H1 (cell line): Measurements from ENCODE around the gene POP7. TPM values are rescaled to one million over a fixed set of nuclear protein-coding genes. Genes with fewer than 3 reads are reported as not detected.

Experiments
- ASH2L ChIP-seq: fragments of 200-600, 300-600 bp; sonication (generic); IDR thresholded peaks from one replicate; pipeline ENCODE4 v1.7.1; 2017; ENCODE audit warnings: low read length
- ATF2 ChIP-seq: IDR thresholded peaks from 2 replicates; pipeline ENCODE4 v1.6.1; 2012; ENCODE audit warnings: low read length, inconsistent platforms
- BRCA1 ChIP-seq: IDR thresholded peaks from 2 replicates; pipeline ENCODE4 v1.6.1; 2012; ENCODE audit warnings: low read depth, low read length, improper control_type of control experiment
- CHD2 ChIP-seq: IDR thresholded peaks from 2 replicates; pipeline ENCODE4 v1.6.1; 2012; ENCODE audit warnings: low read length, improper control_type of control experiment
- CREB1 ChIP-seq: IDR thresholded peaks from 2 replicates; pipeline ENCODE4 v1.6.1; 2012; ENCODE audit warnings: inconsistent platforms
- E2F6 ChIP-seq: IDR thresholded peaks from 2 replicates; pipeline ENCODE4 v1.6.1; 2012; ENCODE audit warnings: inconsistent platforms
- EGR1 ChIP-seq: IDR thresholded peaks from 2 replicates; pipeline ENCODE4 v1.6.1; 2011; ENCODE audit warnings: low read depth, low read length, borderline replicate concordance
- HDAC2 ChIP-seq, 2 experiments: fragments of 300-600 bp in 1 of 2; sonication (generic) in 1 of 2; IDR thresholded peaks; 2 replicates each; pipeline ENCODE4 v1.6.1; 2011 to 2012; ENCODE audit warnings: low read depth in 2 of 2, low read length in 2 of 2, mild to moderate bottlenecking in 2 of 2, moderate library complexity in 2 of 2, borderline replicate concordance in 1 of 2, inconsistent platforms in 1 of 2
- JUN ChIP-seq: IDR thresholded peaks from 2 replicates; pipeline ENCODE4 v1.6.1; 2011; ENCODE audit warnings: low read depth, mild to moderate bottlenecking, improper control_type of control experiment, low read length
- KDM1A ChIP-seq: fragments of 200-600, 300-600 bp; sonication (generic); IDR thresholded peaks from 2 replicates; pipeline ENCODE4 v1.7.1; 2016; ENCODE audit warnings: mild to moderate bottlenecking, low read length, borderline replicate concordance
- MAFK ChIP-seq: IDR thresholded peaks from 2 replicates; pipeline ENCODE4 v1.6.1; 2012; ENCODE audit warnings: low read depth, mild to moderate bottlenecking, improper control_type of control experiment, low read length
- MAX ChIP-seq: IDR thresholded peaks from 2 replicates; pipeline ENCODE4 v1.6.1; 2012; ENCODE audit warnings: inconsistent platforms
- NANOG ChIP-seq: IDR thresholded peaks from 2 replicates; pipeline ENCODE4 v1.6.1; 2011; ENCODE audit warnings: low read length, low read depth, mild to moderate bottlenecking, inconsistent platforms; ENCODE audit not compliant: insufficient read depth, poor library complexity, severe bottlenecking
- PHF8 ChIP-seq: fragments of 200-600 bp; sonication (generic); conservative IDR thresholded peaks from 2 replicates; pipeline ENCODE4 v1.7.1; 2012; ENCODE audit warnings: low read depth, mild to moderate bottlenecking, inconsistent platforms, low read length, moderate library complexity
- RFX5 ChIP-seq: IDR thresholded peaks from 2 replicates; pipeline ENCODE4 v1.6.1; 2011; ENCODE audit warnings: low read depth, low read length, improper control_type of control experiment, borderline replicate concordance
- SIRT6 ChIP-seq: IDR thresholded peaks from one replicate; pipeline ENCODE4 v1.7.1; 2012; ENCODE audit warnings: low read length, inconsistent platforms
- SP2 ChIP-seq: IDR thresholded peaks from 2 replicates; pipeline ENCODE4 v1.6.1; 2012; ENCODE audit warnings: mild to moderate bottlenecking, low read length, inconsistent platforms
- SP4 ChIP-seq: IDR thresholded peaks from 2 replicates; pipeline ENCODE4 v1.6.1; 2012; ENCODE audit warnings: low read length, inconsistent platforms
- SUZ12 ChIP-seq: fragments of 200-600 bp; sonication (generic); IDR thresholded peaks from 2 replicates; pipeline ENCODE4 v1.6.1; 2012; ENCODE audit warnings: mild to moderate bottlenecking, inconsistent platforms, low read length, moderate library complexity, mixed read lengths
- TAF1 ChIP-seq: IDR thresholded peaks from 2 replicates; pipeline ENCODE4 v1.6.1; 2011; ENCODE audit warnings: mild to moderate bottlenecking, low read depth, low read length
- TAF7 ChIP-seq: optimal IDR thresholded peaks from 2 replicates; pipeline ENCODE3; 2011; ENCODE audit warnings: low read depth, mild to moderate bottlenecking, inconsistent platforms, low read length, moderate library complexity, borderline replicate concordance
- TCF12 ChIP-seq: IDR thresholded peaks from 2 replicates; pipeline ENCODE4 v1.6.1; 2011; ENCODE audit warnings: low read depth, mild to moderate bottlenecking, low read length
- ZNF274 ChIP-seq: IDR thresholded peaks from 2 replicates; pipeline ENCODE4 v1.7.0; 2012; ENCODE audit warnings: low read length, borderline replicate concordance; ENCODE audit errors: extremely low read depth
- polyA plus RNA-seq, 7 experiments: library from polyadenylated mRNA; depleted of rRNA in 3 of 7; stranded (reverse) in 5 of 7; unstranded in 2 of 7; fragments of >200 nt in 5 of 7; fragments of 200-250 nt in 2 of 7; gene quantifications; 1 replicate in 5 of 7; 2 replicates in 1 of 7; 4 replicates in 1 of 7; pipeline versions ENCODE4 v1.2.1 to v1.2.3, GENCODE V29; 2011 to 2013; ENCODE audit warnings: missing spikeins in 2 of 7, mixed read lengths in 2 of 7
- total RNA-seq: library from RNA; stranded (reverse); fragmentation: NEBNext Ultra II Directional; extraction: Animal tissue kit (Norgen Biotek cat#: 25700); gene quantifications from 2 replicates; pipeline ENCODE4 v1.2.1, GENCODE V29; 2021

Gene POP7
- total and polyA plus RNA-seq, 2 of the 8 experiments (the other 6 are each of a cell fraction or from before 2014, with no cell fraction given) = 92.5 to 135 TPM

GRCh38 chr7:100673302-100673941 is 32.5 kb upstream of the POP7 start, which contains the start of gene GNB2 (continued):
- TF ChIP-seq ATF2 (no peak), BRCA1 (peak; percentile 49; the same call in 1 of the 2 replicates), KDM1A (no peak), CREB1 (peak; percentile 91), RFX5 (no peak), E2F6 (peak; percentile 55; the same call in 1 of the 2 replicates), CHD2 (peak; percentile 91), JUN (no peak), ZNF274 (no peak), TCF12 (0 out of 2 replicates have a peak, but pooled peaks have one; percentile 9), SIRT6 (no peak), MAX (peak; percentile 65), SUZ12 (no peak), TAF7 (peak; percentile 62), EGR1 (0 out of 2 replicates have a peak, but pooled peaks have one; percentile 60), NANOG (no peak), MAFK (no peak), PHF8 (peak; percentile 49; the same call in 1 of the 2 replicates), HDAC2 (IDR thresholded peaks at IDR 0.05; ENCODE audit: borderline replicate concordance in 1 of 2, low read depth in 2 of 2, low read length in 2 of 2) (no peak), SP4 (peak; percentile 93; the same call in 1 of the 2 replicates), ASH2L (peak; percentile 90), SP2 (no peak), TAF1 (peak; percentile 76)
